HCT116 (cell line): ENCODE results near the gene METTL25B. TPM values are rescaled to one million over a fixed set of nuclear protein-coding genes. Genes with fewer than 3 reads are reported as not detected.

ENCODE experiments used
- TCF7L2 ChIP-seq: IDR thresholded peaks from 2 replicates; pipeline ENCODE4 v1.7.0; 2011; ENCODE audit warnings: borderline replicate concordance, inconsistent platforms; ENCODE audit not compliant: insufficient read depth, insufficient read length; ENCODE audit errors: extremely low read depth
- total RNA-seq: library from RNA; stranded (reverse); gene quantifications from one replicate; pipeline ENCODE4 v1.2.1, GENCODE V29; 2021; ENCODE audit not compliant: unreplicated experiment
- TF ChIP-seq, protein P1 (sequence below): IDR thresholded peaks from 2 replicates; pipeline ENCODE4 v1.6.1; 2011; ENCODE audit warnings: mild to moderate bottlenecking, low read length, moderate library complexity; ENCODE audit not compliant: insufficient replicate concordance; ENCODE audit errors: extremely low read depth
- TF ChIP-seq, protein P2 (sequence below): IDR thresholded peaks from 2 replicates; pipeline ENCODE4 v1.6.1; 2012

The METTL25B gene
- total RNA-seq, 1 experiment from 2014 or later = 36.5 TPM

DNA sequence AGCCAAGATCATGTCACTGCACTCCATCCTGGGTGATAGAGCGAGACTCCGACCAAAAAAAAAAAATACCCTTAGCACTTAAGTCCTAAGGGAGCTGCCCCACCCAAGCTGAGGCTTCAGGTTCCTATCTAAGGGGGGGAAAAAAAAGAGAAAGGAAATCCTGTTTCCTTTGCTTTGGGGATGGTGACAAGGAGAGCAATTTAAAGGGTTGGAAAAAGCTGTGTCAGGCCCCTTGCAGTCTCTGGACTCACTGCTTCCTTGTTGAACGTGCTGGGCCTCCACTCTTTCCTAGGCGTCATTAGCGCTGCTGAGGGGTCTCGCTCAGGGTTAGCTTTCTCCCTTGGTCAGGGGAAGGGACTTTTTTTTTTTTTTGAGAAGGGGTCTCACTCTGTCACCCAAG, 57.2 kb downstream of the METTL25B start (continued):
- TF ChIP-seq, protein P1, sequence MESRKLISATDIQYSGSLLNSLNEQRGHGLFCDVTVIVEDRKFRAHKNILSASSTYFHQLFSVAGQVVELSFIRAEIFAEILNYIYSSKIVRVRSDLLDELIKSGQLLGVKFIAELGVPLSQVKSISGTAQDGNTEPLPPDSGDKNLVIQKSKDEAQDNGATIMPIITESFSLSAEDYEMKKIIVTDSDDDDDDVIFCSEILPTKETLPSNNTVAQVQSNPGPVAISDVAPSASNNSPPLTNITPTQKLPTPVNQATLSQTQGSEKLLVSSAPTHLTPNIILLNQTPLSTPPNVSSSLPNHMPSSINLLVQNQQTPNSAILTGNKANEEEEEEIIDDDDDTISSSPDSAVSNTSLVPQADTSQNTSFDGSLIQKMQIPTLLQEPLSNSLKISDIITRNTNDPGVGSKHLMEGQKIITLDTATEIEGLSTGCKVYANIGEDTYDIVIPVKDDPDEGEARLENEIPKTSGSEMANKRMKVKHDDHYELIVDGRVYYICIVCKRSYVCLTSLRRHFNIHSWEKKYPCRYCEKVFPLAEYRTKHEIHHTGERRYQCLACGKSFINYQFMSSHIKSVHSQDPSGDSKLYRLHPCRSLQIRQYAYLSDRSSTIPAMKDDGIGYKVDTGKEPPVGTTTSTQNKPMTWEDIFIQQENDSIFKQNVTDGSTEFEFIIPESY = no peak
- TF ChIP-seq, protein P2, sequence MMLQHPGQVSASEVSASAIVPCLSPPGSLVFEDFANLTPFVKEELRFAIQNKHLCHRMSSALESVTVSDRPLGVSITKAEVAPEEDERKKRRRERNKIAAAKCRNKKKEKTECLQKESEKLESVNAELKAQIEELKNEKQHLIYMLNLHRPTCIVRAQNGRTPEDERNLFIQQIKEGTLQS = no peak
- TF ChIP-seq TCF7L2 = no peak

Other genes with a start within 250 kb of the METTL25B start
- gene MEF2D, start 227.7 kb upstream of the METTL25B start, total RNA-seq = 44.2 TPM
- gene IQGAP3, start 155.9 kb upstream of the METTL25B start, total RNA-seq = 38.8 TPM
- not detected for gene TTC24, start 148.7 kb upstream of the METTL25B start, total RNA-seq
- gene NAXE, start 136.7 kb upstream of the METTL25B start, total RNA-seq = 139 TPM
- 39.4 TPM for gene GPATCH4, start 127.0 kb upstream of the METTL25B start, total RNA-seq
- 0.54 TPM for gene HAPLN2, start 109.1 kb upstream of the METTL25B start, total RNA-seq
- not detected for gene BCAN, start 86.4 kb upstream of the METTL25B start, total RNA-seq
- gene NES, start 51.1 kb upstream of the METTL25B start, total RNA-seq = 8.4 TPM
- 209 TPM for gene CRABP2, start 22.9 kb upstream of the METTL25B start, total RNA-seq
- 41.7 TPM for gene ISG20L2, start 297 bp downstream of the METTL25B start, total RNA-seq
- gene MRPL24, start 12.6 kb downstream of the METTL25B start, total RNA-seq = 111 TPM
- 304 TPM for gene HDGF, start 23.2 kb downstream of the METTL25B start, total RNA-seq
- gene PRCC, start 39.1 kb downstream of the METTL25B start, total RNA-seq = 78.1 TPM
- gene SH2D2A, start 88.4 kb downstream of the METTL25B start, total RNA-seq = 4.8 TPM
- not detected for gene INSRR, start 130.6 kb downstream of the METTL25B start, total RNA-seq
- gene NTRK1, start 132.4 kb downstream of the METTL25B start, total RNA-seq = 0.89 TPM
- 10.8 TPM for gene PEAR1, start 165.2 kb downstream of the METTL25B start, total RNA-seq
- not detected for gene LRRC71, start 192.2 kb downstream of the METTL25B start, total RNA-seq